ENCODE results near the gene MORC2.

The MORC2 gene

DNA sequence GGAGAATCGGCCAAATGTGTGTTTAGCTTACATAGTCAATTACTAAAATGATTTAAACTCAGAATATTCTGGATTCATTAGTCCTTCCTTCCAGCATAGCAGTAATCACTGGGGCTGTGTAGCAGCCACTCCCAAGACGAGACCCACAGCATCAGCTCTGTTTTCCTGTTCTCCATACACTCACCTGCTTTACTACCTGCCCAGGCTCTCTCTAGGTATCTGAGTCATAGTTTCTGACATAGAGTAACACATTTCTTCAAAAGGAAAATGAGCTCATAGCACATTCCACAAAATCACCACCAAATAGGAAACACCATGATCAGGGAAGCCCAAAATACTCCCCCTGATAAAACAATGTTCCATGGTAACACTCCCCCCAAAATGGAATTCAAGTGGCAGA is 22.9 kb downstream of the MORC2 start:
- no peak overlapping the region for H3K4me3 ChIP-seq (ENCODE audit: low read depth, low read length)
- TF ChIP-seq, protein P1, sequence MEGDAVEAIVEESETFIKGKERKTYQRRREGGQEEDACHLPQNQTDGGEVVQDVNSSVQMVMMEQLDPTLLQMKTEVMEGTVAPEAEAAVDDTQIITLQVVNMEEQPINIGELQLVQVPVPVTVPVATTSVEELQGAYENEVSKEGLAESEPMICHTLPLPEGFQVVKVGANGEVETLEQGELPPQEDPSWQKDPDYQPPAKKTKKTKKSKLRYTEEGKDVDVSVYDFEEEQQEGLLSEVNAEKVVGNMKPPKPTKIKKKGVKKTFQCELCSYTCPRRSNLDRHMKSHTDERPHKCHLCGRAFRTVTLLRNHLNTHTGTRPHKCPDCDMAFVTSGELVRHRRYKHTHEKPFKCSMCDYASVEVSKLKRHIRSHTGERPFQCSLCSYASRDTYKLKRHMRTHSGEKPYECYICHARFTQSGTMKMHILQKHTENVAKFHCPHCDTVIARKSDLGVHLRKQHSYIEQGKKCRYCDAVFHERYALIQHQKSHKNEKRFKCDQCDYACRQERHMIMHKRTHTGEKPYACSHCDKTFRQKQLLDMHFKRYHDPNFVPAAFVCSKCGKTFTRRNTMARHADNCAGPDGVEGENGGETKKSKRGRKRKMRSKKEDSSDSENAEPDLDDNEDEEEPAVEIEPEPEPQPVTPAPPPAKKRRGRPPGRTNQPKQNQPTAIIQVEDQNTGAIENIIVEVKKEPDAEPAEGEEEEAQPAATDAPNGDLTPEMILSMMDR (IDR thresholded peaks at IDR 0.05; ENCODE audit: control insufficient read depth, extremely low read depth, insufficient read depth), result no peak
- DNase-seq (ENCODE audit: low read depth), result no peak

DNA sequence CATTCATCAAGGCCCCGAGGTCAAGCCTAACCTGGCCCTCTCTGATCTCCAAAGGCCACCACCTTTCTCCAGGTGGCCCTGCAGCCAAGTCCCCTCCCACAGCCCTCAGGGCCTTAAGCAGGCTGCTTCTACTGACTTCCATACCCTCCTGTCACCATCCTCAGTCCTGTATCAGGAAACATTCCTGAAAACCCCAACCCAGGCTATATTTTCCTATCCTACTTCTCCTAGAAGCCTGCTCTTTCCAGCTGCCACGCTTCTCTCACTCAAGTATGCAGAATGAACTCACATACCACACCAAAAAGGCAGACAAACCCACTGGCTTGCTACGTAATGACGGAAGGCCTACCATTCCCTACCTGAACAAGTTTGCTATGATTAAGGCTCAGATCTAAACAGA is 23.6 kb downstream of the MORC2 start:
- H3K4me3 ChIP-seq (ENCODE audit: low read depth, low read length), result no peak overlapping the region
- TF ChIP-seq, protein P1 (IDR thresholded peaks at IDR 0.05; ENCODE audit: control insufficient read depth, extremely low read depth, insufficient read depth), result no peak
- DNase-seq (ENCODE audit: low read depth), result no peak

DNA sequence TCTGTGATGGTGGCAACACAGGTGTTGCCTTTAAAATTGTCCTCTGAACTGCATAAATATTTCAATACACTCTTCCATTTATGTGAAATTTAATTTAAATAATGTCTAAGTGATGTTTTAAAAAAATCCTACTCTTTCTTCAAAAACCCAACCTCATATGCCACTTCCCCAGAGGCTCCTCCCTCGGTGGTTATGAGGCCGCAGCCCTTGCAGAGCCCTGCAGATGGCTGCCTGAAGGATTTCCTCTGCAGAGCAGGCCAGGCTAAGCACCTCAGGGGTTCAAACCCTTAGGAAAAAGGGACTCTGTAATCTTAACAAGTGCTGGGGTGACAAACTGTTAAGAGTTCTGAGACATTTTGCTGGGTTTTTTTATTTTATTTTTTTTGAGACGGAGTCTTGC is 25.2 kb downstream of the MORC2 start:
- no peak overlapping the region for H3K4me3 ChIP-seq (ENCODE audit: low read depth, low read length)
- no peak for DNase-seq (ENCODE audit: low read depth)
- TF ChIP-seq, protein P1 (IDR thresholded peaks at IDR 0.05; ENCODE audit: control insufficient read depth, extremely low read depth, insufficient read depth), result no peak

DNA sequence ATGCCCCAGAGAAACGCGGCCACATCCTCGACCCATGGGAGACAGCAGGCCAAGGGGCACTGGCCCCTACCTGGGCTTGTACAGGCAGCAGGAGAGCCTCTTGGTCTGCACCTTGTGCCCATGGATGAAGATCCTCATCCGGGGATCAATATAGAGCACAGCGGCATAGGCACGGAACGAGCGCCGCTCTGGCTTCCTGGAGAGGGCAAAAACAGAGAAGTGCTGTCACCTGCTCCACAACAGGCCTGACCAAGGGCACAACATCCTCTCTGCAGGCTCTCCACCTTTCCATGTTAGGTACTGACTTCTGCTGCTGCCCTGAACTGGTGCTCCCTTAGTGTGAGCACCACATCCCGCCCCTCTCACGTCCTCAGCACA is 27.2 kb downstream of the MORC2 start:
- TF ChIP-seq, protein P1 (IDR thresholded peaks at IDR 0.05; ENCODE audit: control insufficient read depth, extremely low read depth, insufficient read depth), result no peak
- no peak overlapping the region for H3K4me3 ChIP-seq (ENCODE audit: low read depth, low read length)
- DNase-seq (ENCODE audit: low read depth), result no peak

DNA sequence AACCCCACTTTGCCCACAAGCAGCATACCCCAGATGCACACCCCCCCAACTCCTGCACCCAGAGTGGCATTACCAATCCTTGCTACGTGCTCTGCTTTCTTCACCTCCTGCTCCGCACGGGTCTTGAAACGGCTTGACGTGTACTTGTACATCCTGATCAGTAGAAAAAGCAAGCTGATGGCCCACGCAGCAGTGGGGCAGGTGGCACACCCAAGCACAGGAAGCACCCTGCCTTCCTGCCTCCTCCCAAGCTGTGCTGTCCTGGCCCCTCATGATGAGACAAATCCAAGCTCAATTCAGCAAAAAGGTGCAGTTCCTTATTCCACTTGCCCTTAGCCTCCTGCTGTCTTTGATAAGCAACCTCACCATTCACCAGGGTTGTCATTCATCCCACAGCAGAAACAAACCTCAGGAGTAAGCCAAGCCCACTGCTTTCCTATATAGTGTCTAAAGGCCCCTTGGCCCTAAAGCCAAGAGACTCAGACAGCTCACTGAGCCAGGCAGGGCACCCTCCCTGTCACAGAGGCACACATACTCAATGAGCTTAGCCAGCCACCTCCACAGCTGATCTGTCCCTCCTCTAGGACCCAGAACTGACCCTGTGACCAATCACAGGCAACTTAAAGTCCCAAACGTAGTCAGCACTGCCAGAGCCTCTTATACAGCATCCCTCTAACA is 27.8 kb downstream of the MORC2 start:
- H3K4me3 ChIP-seq (ENCODE audit: low read depth, low read length), result no peak overlapping the region
- TF ChIP-seq, protein P1 (IDR thresholded peaks at IDR 0.05; ENCODE audit: control insufficient read depth, extremely low read depth, insufficient read depth), result no peak
- DNase-seq (ENCODE audit: low read depth), result no peak

DNA sequence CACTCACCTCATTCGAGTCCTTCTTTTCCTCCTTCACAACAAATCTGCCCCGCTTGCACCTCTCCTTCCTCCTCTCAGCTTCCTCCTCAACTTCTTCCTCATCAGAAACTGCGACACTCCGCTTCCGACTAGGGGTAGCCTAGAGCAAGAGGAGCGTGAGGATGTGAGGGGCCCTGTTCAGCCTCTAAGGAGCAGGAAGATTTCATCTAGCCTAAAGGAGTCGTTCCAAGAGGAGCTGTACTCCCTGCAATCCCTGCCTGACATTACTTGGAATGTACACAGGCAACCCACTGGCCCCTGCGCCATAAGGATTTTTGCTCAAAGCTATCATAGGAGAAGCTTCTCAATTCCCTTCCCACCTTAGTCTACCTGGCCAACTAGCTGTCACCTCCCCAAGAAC is 34.5 kb downstream of the MORC2 start:
- no peak for DNase-seq (ENCODE audit: low read depth)
- TF ChIP-seq, protein P1 (IDR thresholded peaks at IDR 0.05; ENCODE audit: control insufficient read depth, extremely low read depth, insufficient read depth), result no peak

DNA sequence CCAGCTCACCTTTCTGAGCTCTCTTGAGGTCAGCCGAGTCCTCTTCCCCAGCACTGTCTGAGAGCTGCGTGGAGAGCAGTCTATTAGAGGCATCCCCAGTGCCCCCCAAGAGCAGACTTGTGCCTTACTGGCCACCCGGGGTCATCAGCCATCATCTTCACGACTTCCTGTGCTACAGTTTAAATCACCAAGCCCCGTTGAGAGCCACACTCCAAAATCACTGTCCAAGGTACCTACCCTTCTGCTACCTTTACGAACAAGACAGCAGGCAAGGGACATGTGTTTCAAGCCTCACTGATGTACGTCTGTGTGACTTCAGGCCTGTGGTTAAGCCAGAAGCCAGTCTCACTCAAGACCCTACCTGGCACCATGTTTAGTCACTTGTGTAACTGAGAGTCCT is 35.1 kb downstream of the MORC2 start:
- DNase-seq (ENCODE audit: low read depth), result no peak
- TF ChIP-seq, protein P1 (IDR thresholded peaks at IDR 0.05; ENCODE audit: control insufficient read depth, extremely low read depth, insufficient read depth), result no peak
- H3K4me3 ChIP-seq (ENCODE audit: low read depth, low read length), result no peak overlapping the region

More for the DNA sequence above, 34.5 kb downstream of the MORC2 start:
- no peak overlapping the region for H3K4me3 ChIP-seq (ENCODE audit: low read depth, low read length)
